Osteocyte (in vitro differentiated cells): ENCODE results near the gene IGLON5. TPM values are rescaled to one million over a fixed set of nuclear protein-coding genes. Genes with fewer than 3 reads are reported as not detected.
A peak's percentile ranks its signal among the peaks of the same experiment; 100 is the strongest.

Experiments
- DNase-seq: peaks from one replicate; pipeline ENCODE4 v3.0.0; 2021; ENCODE audit warnings: mixed read lengths; ENCODE audit not compliant: unreplicated experiment; ENCODE audit errors: extremely low spot score
- H3K27ac Mint-ChIP-seq: one replicate; pipeline ENCODE4 v1.8.0; 2021; ENCODE audit warnings: mild to moderate bottlenecking, mixed read lengths; ENCODE audit not compliant: unreplicated experiment
- H3K27me3 Mint-ChIP-seq: one replicate; pipeline ENCODE4 v1.8.0; 2021; ENCODE audit warnings: mixed read lengths; ENCODE audit not compliant: unreplicated experiment
- H3K36me3 Mint-ChIP-seq: one replicate; pipeline ENCODE4 v1.8.0; 2021; ENCODE audit warnings: mixed read lengths; ENCODE audit not compliant: unreplicated experiment
- H3K4me1 Mint-ChIP-seq: one replicate; pipeline ENCODE4 v1.8.0; 2021; ENCODE audit warnings: mixed read lengths; ENCODE audit not compliant: unreplicated experiment
- H3K4me3 Mint-ChIP-seq: one replicate; pipeline ENCODE4 v1.8.0; 2021; ENCODE audit warnings: mild to moderate bottlenecking, moderate library complexity, mixed read lengths; ENCODE audit not compliant: unreplicated experiment
- H3K9me3 Mint-ChIP-seq: one replicate; pipeline ENCODE4 v1.8.0; 2021; ENCODE audit warnings: mixed read lengths; ENCODE audit not compliant: unreplicated experiment
- long read RNA-seq: library from polyadenylated mRNA; unstranded; transcript quantifications from one replicate; pipeline ENCODE4 v2.0.0, GENCODE V29; 2021
- total RNA-seq: library from RNA; stranded (reverse); gene quantifications from 2 replicates; pipeline ENCODE4 v1.2.1, GENCODE V29; 2021
- TF ChIP-seq, protein P1 (sequence below): fragments of 200-600 bp; sonication (generic); IDR thresholded peaks from 2 replicates; pipeline ENCODE4 v1.5.0; 2021; ENCODE audit warnings: antibody characterized with exemption, mild to moderate bottlenecking, moderate library complexity

The IGLON5 gene
- total RNA-seq = not detected in 2 replicates
- long read RNA-seq = 0 reads

GRCh38 chr19:51311351-51312257, at the start of gene IGLON5:
TSS of gene IGLON5 (plus strand) at chr19:51311644. CDS start at chr19:51311848, 204 bp downstream.
- TF ChIP-seq, protein P1, sequence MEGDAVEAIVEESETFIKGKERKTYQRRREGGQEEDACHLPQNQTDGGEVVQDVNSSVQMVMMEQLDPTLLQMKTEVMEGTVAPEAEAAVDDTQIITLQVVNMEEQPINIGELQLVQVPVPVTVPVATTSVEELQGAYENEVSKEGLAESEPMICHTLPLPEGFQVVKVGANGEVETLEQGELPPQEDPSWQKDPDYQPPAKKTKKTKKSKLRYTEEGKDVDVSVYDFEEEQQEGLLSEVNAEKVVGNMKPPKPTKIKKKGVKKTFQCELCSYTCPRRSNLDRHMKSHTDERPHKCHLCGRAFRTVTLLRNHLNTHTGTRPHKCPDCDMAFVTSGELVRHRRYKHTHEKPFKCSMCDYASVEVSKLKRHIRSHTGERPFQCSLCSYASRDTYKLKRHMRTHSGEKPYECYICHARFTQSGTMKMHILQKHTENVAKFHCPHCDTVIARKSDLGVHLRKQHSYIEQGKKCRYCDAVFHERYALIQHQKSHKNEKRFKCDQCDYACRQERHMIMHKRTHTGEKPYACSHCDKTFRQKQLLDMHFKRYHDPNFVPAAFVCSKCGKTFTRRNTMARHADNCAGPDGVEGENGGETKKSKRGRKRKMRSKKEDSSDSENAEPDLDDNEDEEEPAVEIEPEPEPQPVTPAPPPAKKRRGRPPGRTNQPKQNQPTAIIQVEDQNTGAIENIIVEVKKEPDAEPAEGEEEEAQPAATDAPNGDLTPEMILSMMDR = no peak
- Mint-ChIP-seq H3K9me3 (peaks cover 20% of the 10 kb centered on the region), H3K4me1 (no peaks in the 10 kb centered on the region), H3K36me3 (no peaks in the 10 kb centered on the region), H3K4me3 (no peak within 1 kb of the TSS), H3K27me3 (peaks cover 7% of the 10 kb centered on the region), H3K27ac (no peak within 1 kb of the TSS)
- no peak for DNase-seq

- Mint-ChIP-seq H3K27ac (no peak overlapping the region), H3K4me3 (no peak overlapping the region), H3K9me3 (no peaks in the 10 kb centered on the region), H3K36me3 (no peaks in the 10 kb centered on the region), H3K4me1 (no peaks in the 10 kb centered on the region), H3K27me3 (no peaks in the 10 kb centered on the region)
- TF ChIP-seq, protein P1 = no peak
- DNase-seq = peak; percentile 38
Measured at GRCh38 chr19:51263808-51264207, 47.6 kb upstream of the IGLON5 start.

DNA sequence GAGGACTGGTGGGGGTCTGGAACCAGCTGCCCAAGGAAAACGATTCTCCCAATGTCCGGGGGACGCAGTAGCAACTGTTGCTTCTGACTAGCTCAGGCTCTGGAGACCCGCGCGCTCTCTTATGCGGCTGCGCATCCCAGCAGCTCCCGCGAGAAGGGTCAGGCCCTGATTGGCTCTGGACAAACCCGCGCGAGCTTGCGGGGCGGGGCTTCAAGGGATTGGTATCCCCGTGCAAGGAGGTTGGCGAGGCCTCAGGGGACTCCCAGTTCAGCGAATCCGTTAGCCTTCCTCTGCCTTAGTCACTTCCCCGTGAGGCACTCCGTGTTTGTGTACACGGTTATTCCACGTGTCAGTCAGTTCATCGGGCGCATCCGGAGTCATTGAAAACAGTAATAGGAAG, 40.4 kb upstream of the IGLON5 start:
- no peak overlapping the region for H3K27ac Mint-ChIP-seq
- DNase-seq = peak; percentile 76
- no peaks in the 10 kb centered on the region for H3K36me3 Mint-ChIP-seq
- TF ChIP-seq, protein P1 = no peak
- no peak overlapping the region for H3K4me3 Mint-ChIP-seq
- no peaks in the 10 kb centered on the region for H3K4me1 Mint-ChIP-seq
- no peaks in the 10 kb centered on the region for H3K27me3 Mint-ChIP-seq
- H3K9me3 Mint-ChIP-seq = peaks cover 6% of the 10 kb centered on the region

- Mint-ChIP-seq H3K36me3 (no peaks in the 10 kb centered on the region), H3K4me1 (no peaks in the 10 kb centered on the region), H3K9me3 (peaks cover 11% of the 10 kb centered on the region), H3K27ac (no peak overlapping the region), H3K4me3 (no peak overlapping the region), H3K27me3 (no peaks in the 10 kb centered on the region)
- peak; percentile 19 for DNase-seq
- TF ChIP-seq, protein P1 = no peak
Measured at GRCh38 chr19:51272183-51272810, 39.1 kb upstream of the IGLON5 start.
